H4 (cell line): ENCODE results near the gene BBLN. TPM values are rescaled to one million over a fixed set of nuclear protein-coding genes. Genes with fewer than 3 reads are reported as not detected.
"Not testable (repeated sequence)": the region's sequence is repeated elsewhere in the genome, so short reads cannot be mapped to it uniquely, and the experiment has no call there.

Experiments used
- DNase-seq: peaks from one replicate; pipeline ENCODE4 v3.0.0-alpha.2; 2015; ENCODE audit warnings: low spot score
- total RNA-seq: library from RNA; depleted of rRNA; stranded (reverse); fragments of >200 nt; shearing (Covaris generic); gene quantifications from 2 replicates; pipeline ENCODE4 v1.2.3, GENCODE V29; 2014

The BBLN gene
- total RNA-seq, 1 experiment from 2014 or later, result 137 TPM

DNA sequence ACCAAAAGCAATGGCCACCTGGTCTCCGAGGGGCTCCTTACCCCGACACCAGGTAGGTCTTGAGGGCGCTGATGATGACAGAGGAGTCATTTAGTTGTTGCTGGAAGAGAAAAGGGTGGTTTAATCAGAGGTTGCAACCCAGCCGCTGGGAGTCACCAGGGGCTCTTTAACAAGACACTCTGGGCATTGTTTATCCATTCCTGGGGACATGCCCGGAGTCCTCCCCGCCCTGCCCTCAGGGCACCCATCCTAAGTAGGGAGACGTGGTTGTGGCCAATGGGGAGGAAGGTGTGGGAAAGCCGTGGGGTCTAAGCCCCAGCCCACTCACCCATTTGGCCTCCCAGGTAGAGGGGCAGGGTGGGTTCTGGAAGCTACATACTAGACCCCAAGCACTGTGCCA is 35.6 kb upstream of the BBLN start:
- no peak for DNase-seq

DNA sequence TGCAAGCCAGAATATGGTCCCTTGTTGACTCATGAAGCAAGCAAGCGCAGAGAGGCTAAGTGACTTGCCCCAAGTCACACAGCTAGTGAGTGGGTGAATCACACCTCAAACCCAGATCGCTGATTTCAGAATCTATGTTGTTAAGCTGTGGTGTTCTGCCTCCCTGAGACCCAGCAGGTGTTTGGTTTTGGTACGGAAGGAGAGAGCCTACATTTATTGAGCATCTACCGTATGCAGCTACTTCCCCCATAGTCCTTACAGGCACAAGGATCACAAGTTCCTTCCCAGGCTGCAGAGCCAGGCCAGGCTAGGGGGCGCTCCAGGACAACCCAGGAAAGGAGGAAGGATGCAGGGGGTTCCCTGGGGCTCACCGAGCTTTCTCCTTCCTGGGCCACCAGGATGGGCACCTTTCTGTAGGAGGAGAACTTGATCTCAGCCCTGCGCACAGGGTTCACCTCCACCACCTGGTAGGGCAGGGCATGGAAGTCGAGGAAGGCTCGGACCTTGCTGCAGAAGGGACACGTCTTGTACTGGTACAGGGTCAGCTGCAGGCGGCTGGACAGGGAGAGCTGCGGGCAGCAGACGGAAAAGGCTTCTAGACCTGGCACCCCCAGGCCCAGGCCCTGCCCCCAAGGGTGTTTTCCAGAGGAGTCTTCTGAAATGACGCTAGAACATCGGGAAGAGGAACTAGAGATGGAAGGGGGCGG is 35.0 kb upstream of the BBLN start:
- DNase-seq, result no peak

DNA sequence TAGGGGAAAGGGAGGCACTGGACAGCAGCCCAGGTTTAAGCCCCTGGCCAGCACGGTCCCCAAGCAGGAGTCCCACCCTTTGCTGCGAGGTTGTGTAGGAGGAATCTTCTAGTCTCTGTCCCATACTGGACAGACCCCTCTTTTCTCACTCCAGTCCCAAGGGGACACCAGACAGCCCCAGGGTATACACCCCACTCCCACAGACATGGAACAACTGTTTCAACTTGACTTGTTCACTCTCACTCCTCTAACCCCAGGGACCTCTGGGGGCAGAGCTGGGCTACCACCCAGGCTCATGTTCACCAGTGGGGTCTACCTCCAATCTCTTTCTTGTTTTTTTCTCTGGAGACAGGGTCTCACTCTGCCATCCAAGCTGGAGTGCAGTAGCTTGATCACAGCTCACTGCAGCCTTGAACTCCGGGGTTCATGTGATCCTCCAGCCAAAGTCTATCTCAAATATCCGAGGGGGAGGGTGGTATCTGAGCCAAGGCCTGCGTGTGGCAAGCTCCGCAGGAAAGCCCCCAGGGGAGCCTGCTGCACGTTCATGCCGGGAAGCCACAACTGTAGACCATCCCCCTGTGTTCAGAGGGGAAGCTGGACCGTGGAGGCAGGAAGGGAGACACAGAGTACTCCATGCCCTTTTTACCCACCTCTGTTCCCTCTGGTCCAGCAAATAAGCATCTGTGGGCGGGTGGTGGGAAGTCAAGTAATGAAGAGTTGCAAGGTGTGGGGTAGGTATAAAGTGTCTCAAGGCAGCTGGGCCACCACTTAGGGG is 34.3 kb upstream of the BBLN start:
- DNase-seq, result no peak

DNA sequence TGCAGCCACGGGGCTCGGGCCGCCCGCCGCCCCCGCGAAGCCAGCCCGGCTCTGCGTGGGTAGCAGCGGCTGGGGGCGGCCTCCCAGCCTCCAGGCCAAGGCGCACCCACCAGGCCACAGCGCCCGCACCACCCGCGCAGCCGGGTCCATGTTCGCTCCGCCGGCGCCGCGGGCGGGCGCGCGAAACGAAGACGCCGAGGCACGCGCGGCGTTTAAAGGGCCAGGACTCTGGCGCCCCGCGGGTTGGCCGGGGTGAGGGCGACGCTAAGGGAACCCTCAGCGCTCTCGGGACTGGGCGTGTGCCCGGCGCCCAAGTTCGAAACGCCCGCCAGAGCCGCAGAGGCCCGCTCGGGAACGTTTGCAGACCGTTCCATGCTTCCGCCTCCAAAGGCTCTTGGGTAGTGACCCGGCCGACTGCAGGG is 32.5 kb upstream of the BBLN start, which contains the start of gene PTGES2:
TSS of gene PTGES2 (minus strand) at position 162 of the 422 bp plus-strand sequence. CDS start at position 150, 12 bp downstream.
- peak; percentile 58 for DNase-seq

DNA sequence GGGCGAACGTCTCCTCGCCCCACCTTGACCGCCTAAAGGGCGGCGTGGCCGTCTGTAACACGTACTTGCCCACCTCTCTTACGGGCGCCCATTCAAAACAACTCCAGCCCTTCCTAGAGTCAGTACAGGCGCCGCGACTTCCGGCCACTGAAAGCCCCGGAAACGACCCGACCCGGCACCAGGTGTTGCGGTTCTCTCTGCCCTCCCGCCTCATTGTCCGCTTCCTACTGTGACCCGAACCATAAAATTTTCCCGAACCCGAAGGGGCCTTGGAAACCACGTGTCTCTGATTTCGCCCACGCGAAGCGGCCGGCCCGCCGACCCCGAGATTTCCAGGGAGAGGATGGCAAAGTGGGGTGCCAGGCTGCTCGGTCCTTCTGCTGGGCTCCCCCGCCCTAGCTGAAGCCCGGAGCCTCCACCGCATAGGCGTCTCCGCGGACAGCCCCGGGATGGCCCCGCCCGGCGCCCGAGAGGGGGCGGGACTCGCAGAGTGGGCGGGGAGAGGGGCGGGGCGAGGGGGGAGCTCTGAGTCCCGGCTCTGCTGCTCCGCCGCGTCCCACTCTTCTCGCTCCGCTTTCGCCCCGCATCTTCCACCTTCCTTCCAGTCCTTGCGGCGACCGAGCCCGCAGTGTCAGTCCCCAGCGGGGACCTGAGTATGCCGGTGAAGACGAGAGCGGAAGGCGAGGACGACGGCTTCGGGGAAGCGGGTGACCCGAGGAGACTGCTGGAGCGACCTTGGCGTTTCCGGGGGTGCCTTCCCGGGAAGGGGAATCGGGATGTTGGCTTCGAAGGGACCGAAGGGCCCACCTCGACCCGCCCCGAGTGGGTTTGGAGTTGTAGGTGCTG is 31.9 kb upstream of the BBLN start:
- DNase-seq, result peak; percentile 84

DNA sequence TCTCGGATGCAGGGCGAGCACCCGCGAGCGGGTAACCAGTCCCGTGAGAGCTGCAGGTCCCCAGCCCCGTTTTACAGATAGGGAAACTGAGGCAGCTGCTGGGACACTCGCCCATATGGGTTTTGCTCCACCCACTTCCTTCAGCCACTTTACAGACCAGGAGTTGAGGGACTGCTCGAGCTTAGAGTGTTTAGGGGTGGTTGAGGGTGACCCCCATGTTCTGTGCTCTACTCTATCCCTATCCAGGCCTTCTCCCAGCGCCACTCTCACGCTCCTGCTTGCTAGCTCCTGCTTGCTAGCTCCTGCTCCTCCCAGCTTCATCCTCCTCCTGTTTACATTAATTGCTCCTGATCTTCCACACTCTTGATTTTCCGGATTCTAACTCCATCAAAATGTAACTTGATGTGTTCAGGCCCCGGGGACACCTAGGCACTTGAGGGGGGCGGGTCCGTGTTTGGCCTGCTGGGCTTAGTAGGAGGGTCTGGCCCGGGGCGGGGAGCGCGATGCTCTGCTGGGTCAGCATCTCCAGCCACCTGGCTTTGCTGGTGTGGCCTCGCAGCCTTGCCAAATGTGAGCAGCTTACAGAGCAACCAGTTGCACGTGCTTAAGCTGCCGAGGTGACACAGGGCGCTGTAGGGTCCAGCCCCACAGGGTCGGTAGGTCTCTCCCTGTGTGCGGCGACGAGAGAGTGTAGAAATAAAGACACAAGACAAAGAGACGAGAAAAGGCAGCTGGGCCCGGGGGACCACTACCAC is 31.1 kb upstream of the BBLN start:
- no peak for DNase-seq

DNA sequence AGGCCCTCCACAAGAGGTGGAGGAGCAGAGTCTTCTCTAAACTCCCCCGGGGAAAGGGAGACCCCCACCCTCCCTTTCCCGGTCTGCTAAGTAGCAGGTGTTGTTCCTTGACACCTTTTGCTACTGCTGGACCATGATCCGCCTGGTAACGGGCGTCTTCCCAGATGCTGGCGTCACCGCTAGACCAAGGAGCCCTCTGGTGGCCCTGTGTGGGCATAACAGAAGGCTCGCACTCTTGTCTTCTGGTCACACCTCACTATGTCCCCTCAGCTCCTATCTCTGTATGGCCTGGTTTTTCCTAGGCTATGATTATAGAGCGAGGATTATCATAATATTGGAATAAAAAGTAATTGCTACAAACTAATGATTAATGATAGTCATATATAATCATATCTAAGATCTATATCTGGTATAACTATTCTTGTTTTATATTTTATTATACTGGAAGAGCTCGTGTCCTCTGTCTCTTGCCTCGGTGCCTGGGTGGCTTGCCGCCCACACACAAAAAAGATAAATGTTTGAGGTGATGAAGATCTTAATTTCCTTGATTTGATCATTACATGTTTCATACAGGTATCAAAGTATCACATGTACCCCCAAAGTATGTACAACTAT is 30.0 kb upstream of the BBLN start:
- DNase-seq, result not testable (repeated sequence)

DNA sequence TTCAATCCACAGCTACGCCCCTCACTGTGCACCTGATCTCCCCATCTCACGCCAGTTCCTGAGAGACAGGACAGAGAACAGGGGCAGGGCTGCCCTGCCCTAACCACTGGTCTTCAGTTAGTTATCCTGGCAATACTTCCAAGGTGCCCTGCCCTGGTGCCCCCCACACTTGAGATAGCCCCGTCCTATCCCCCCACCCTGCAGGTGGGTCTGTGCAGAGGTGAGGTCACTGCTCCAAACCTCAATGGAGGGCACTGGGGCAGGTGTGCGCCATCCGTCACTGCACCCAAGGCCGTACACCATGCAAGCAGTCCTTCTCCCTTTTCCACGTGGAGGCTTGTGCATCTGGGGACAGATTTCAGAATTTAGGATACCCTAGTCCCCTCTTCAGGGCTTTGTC is 29.4 kb upstream of the BBLN start:
- not testable (repeated sequence) for DNase-seq

DNA sequence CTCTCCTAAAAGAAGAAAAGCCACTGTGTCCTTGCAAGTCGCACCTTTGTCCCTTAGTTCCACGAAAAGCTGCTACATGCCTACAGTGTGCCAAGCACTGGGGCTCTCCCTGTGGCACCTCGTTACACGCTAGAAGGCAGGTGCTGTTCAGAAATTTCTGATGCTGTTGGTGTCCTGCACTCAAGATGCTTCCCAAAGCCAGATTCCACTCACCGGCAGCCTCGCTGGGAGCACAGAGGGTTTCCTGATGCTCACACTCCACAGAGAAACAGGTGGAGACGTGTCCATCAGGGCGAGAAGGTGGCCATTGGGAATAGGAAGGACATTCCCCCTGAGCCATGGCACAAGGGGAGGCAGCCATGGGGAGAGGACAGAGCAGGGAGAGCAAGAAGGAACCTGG is 28.7 kb upstream of the BBLN start:
- not testable (repeated sequence) for DNase-seq

DNA sequence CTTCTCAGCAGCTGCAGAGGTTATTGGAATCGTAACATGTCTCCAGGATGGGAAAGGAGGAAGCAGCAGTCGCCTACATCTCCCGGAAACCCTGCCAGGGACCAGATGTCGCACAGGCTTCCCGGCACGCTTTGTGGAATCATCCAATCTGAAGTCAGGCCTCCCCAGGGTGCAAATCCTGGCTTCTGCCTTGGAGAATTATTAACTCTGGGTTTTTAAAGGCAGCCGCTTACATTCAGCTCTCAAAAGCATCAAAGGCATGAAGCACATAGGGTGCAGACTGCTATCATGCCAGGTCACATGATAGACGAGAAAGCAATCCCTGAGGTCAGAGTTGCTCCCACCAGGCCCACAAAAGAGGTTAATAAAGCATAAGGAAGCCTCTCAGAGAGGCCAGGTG is 27.9 kb upstream of the BBLN start:
- DNase-seq, result not testable (repeated sequence)

DNA sequence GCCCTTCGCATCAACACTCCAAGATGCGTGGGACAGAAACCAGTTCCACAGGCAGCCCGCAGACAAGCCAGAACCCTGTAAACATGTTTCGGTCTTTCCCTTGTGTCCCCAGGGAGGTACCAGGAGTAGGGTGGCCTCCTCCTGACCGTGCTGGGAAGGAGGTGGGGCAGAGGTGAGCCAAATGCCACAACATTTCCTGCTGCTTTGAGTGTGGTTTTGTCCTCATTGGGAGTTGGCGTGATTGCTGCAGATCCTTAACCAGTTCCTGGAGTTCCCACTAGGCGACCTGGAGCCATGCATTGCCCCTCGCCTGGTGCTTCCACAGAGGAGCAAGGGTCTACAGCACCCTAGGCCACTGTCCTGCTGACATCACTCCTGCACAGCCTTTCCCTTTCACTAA is 24.5 kb upstream of the BBLN start:
- DNase-seq, result not testable (repeated sequence)

DNA sequence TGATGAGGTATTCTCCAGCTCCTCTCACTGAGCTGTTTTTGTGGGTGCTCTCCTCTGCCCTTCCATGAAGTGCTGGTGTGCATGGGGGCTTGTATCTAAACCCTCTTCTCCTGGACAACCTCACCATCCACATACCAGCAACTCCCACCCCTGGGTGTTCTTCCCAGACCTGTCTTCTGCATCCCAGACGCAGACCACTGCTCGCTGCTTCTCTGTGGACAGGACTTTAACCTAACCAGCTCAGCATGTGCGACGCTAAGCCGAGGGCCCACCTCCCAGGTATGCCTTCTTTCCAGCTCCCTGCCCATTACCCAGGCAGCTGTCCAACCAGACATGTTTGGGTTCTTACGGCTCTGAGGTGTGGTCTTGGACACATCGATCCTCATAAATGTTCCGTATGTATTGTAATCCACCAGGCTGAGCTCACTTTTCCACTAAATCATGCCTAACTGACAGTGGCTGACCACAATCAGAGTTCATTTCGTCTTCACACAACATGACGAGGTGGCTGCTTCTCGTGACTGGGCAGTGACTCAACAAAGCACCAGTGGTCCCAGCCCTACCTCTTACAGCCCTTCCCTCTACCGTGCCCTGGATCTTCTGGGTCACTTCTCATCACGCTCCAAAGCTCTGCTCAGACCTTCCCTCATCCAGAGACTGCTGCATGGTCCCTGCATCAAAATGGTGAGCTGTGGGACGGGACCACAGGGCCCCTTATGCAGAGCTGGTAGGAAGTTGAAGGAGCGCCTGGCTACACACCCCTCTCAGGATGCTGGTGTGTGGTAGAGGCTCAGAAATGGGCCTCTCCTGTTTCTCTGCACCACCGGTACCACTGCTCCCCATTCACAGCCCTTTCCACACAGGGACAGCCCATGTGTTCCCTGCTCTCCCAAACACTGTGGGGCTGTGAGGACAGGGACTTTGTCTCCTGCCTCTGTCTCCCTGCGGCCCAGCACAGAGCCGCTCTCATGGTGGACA is 23.0 kb upstream of the BBLN start:
- no peak for DNase-seq

DNA sequence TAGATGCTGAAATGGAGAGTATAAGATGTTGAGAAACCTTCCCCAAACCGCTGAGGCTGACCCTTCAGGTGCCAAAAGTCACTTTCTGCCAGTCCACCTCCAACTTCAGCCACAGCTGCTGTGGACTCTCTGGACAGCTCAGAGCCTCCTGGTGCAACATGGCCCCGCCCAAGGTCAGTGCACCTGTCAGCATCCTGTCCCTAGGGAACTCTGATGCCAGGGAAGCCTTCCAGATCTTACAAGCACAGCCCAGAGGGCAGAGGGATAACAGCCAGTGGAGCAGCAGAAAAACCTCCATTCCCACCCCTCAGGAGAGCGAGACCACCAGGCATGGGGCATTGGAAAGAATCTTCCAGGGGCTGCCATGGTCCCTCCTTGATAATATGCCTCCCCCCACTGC is 22.1 kb upstream of the BBLN start:
- DNase-seq, result no peak

DNA sequence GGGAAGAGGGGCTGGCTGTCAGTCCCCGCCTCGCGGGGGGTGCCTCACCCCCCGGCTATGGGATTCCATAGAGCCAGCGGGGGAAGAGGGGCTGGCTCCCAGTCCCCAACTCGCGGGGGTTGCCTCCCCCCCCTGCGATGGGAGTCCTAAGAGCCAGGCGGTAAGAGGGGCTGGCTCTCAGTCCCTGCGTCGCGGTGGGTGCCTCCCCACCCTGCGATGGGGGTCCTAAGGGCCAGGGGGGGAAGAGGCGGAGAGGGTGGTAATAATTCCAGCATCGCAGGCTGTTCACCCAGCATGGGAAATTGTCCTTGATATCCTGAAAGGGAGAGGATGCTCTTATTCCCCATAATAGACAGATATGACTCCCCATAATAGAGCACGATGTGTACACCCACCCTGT is 20.4 kb upstream of the BBLN start:
- DNase-seq, result no peak

DNA sequence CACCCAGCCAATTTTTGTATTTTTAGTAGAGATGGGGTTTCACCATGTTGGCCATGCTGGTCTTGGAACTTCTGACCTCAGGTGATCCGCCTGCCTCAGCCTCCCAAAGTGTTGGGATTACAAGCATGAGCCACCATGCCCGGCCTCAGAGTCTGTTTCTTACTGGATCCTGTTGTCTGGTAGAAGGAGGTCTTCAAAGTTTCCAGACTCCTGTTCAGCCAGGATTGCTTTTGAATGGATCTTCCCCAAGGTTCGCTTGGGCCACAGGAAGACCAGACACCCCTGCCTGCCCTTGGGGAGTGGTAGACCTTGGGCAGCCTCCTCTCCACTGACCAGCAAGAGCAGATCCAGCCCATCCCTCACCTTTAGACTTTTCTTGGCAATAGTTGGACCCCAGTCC is 18.5 kb upstream of the BBLN start:
- no peak for DNase-seq

DNA sequence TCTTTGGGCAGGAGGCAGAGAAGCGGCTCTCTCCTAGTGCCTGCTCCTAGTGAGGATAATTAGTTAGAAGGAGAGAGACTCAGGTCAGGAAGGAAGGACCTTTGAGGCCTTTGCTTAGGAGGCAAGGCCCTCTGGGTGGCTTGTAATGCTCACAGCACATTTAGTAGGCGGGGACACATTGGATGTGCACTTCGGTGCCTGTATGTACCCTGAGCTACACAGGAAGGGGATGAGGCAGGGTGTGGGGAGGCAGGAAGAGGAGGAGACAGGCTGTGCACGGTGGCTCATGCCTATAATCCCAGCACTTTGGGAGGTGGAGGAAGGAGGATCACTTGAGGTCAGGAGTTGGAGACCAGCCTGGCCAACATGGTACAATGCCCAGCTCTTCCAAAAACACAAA is 18.0 kb upstream of the BBLN start:
- DNase-seq, result no peak

DNA sequence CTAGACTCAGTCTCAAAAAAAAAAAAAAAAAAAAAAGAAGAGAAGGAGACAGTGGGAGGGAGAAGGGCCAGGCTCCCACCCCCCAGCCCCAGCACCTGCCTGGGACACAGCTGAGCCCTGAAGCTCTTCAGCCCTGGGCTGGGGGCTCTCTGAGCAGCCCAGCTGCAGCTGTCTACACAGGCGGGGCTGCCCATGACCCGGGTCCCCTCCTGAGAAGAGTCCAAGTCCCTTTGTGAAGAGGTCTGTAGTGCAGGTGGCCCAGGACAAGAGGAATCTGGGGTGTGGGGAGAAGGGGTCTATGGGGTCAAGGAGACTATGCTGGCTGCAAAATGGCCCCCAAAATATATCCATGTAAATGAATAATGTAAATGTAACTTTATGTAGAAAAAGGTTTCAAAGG is 17.5 kb upstream of the BBLN start:
- no peak for DNase-seq

DNA sequence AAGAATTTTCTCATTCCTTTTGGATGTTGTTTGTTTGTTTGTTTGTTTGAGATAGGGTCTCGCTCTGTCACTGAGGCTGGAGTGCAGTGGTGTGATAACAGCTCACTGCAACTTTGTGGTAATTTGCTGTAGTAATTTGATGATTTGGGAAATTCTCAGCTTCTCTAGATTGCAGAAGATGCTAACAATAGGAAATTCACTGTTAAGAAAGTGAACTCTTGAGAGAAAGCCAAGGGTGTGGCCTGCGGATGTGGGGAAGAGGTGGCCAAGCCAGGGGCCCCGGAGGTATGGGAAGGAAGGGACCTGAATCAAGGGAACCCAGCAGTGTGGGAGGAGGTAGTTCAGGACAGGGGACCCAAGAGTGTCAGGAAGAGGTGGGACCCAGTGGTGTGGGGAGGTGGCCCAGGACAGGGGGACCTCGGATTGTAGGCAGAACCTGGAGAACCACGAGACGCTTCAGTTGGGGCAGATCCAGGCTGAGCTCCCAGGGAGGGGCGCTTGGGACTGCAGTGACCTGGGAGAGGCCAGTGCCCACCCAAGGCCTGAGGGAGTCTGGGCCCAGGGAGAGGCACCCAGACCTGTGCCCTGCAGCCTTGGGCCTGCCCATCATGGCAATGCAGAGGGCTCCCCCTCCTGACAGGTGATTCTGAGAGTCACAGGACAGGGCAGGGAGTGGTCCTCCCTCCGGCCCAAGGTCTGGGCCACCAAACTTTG is 16.4 kb upstream of the BBLN start:
- no peak for DNase-seq
